Central memory CD8-positive, alpha-beta T cell (primary cell): ENCODE results near the gene ICAM2.

Source experiments
- ATAC-seq: fragments of 150-1000 bp; cut with Tn5 transposase; replicated peaks from 2 replicates; pipeline ENCODE4 v1.10.0; 2022; ENCODE audit warnings: mild to moderate bottlenecking, moderate FRiP score, moderate number of reproducible peaks; ENCODE audit not compliant: poor library complexity, severe bottlenecking; ENCODE audit errors: extremely low read depth
- DNase-seq, 2 donors: peaks; one replicate each; pipeline ENCODE4 v3.0.0; 2021; ENCODE audit warnings: low spot score in 2 of 2
- H3K27ac Mint-ChIP-seq: one replicate; pipeline ENCODE4 v1.8.0; 2022; ENCODE audit warnings: low read depth, mild to moderate bottlenecking, moderate library complexity, mixed read lengths
- H3K27me3 Mint-ChIP-seq: one replicate; pipeline ENCODE4 v1.8.0; 2022; ENCODE audit warnings: mixed read lengths
- H3K36me3 Mint-ChIP-seq: one replicate; pipeline ENCODE4 v1.8.0; 2022; ENCODE audit warnings: mild to moderate bottlenecking, moderate library complexity, mixed read lengths; ENCODE audit not compliant: insufficient read depth
- H3K4me1 Mint-ChIP-seq: one replicate; pipeline ENCODE4 v1.8.0; 2022; ENCODE audit warnings: mixed read lengths
- H3K4me3 Mint-ChIP-seq: one replicate; pipeline ENCODE4 v1.8.0; 2022; ENCODE audit warnings: mild to moderate bottlenecking, moderate library complexity, mixed read lengths
- H3K9me3 Mint-ChIP-seq: one replicate; pipeline ENCODE4 v1.8.0; 2022; ENCODE audit warnings: mixed read lengths

The ICAM2 gene

GRCh38 chr17:64020056-64020766 lies at the start of gene ICAM2:
TSS of gene ICAM2 (minus strand) at chr17:64020633. CDS start at chr17:64006691, 13,942 bp downstream.
- Mint-ChIP-seq H3K9me3 (no peaks in the 10 kb centered on the region), H3K4me1 (peaks cover 75% of the 10 kb centered on the region), H3K4me3 (peak within 1 kb of the TSS; percentile 87), H3K27me3 (no peaks in the 10 kb centered on the region), H3K36me3 (peaks cover 30% of the 10 kb centered on the region), H3K27ac (peak within 1 kb of the TSS; percentile 100)
- DNase-seq, result peak; percentile 76 to 93
- peak; percentile 73 for ATAC-seq

- Mint-ChIP-seq H3K9me3 (peaks cover 4% of the 10 kb centered on the region), H3K36me3 (peaks cover 50% of the 10 kb centered on the region), H3K27me3 (no peaks in the 10 kb centered on the region), H3K4me1 (peaks cover 14% of the 10 kb centered on the region), H3K27ac (no peak overlapping the region), H3K4me3 (no peak overlapping the region)
- DNase-seq, result no peak
- ATAC-seq, result no peak
These were observed 49.8 kb upstream of the ICAM2 start for GRCh38 chr17:64070213-64070612.

GRCh38 chr17:64069143-64069542 lies 48.7 kb upstream of the ICAM2 start:
- Mint-ChIP-seq H3K4me3 (no peak overlapping the region), H3K9me3 (peaks cover 4% of the 10 kb centered on the region), H3K27me3 (no peaks in the 10 kb centered on the region), H3K4me1 (peaks cover 20% of the 10 kb centered on the region), H3K27ac (no peak overlapping the region), H3K36me3 (peaks cover 55% of the 10 kb centered on the region)
- DNase-seq (no peak), ATAC-seq (no peak)

- Mint-ChIP-seq H3K27me3 (no peaks in the 10 kb centered on the region), H3K27ac (no peak overlapping the region), H3K9me3 (peaks cover 4% of the 10 kb centered on the region), H3K4me1 (peaks cover 35% of the 10 kb centered on the region), H3K36me3 (peaks cover 58% of the 10 kb centered on the region), H3K4me3 (no peak overlapping the region)
- DNase-seq (no peak), ATAC-seq (no peak)
These were observed 47.2 kb upstream of the ICAM2 start for GRCh38 chr17:64067657-64068056.

GRCh38 chr17:64066716-64067115 lies 46.3 kb upstream of the ICAM2 start:
- H3K27me3 Mint-ChIP-seq, result no peaks in the 10 kb centered on the region
- H3K9me3 Mint-ChIP-seq, result peaks cover 4% of the 10 kb centered on the region
- DNase-seq (peak in 1 of 2 donors; percentile 33), ATAC-seq (peak; percentile 43)
- peaks cover 55% of the 10 kb centered on the region for H3K36me3 Mint-ChIP-seq
- peak overlapping the region; percentile 27 for H3K4me3 Mint-ChIP-seq
- peak overlapping the region; percentile 87 for H3K27ac Mint-ChIP-seq
- H3K4me1 Mint-ChIP-seq, result peaks cover 45% of the 10 kb centered on the region

GRCh38 chr17:64065161-64065560 lies 44.7 kb upstream of the ICAM2 start:
- Mint-ChIP-seq H3K9me3 (peaks cover 4% of the 10 kb centered on the region), H3K4me3 (no peak overlapping the region), H3K27ac (no peak overlapping the region), H3K4me1 (peaks cover 60% of the 10 kb centered on the region), H3K27me3 (no peaks in the 10 kb centered on the region), H3K36me3 (peaks cover 45% of the 10 kb centered on the region)
- no peak for DNase-seq
- ATAC-seq, result no peak

- H3K4me3 Mint-ChIP-seq, result no peak overlapping the region
- H3K9me3 Mint-ChIP-seq, result peaks cover 4% of the 10 kb centered on the region
- H3K4me1 Mint-ChIP-seq, result peaks cover 69% of the 10 kb centered on the region
- ATAC-seq, result no peak
- peaks cover 43% of the 10 kb centered on the region for H3K36me3 Mint-ChIP-seq
- H3K27me3 Mint-ChIP-seq, result no peaks in the 10 kb centered on the region
- H3K27ac Mint-ChIP-seq, result peak overlapping the region; percentile 95
- DNase-seq, result no peak
These were observed 43.9 kb upstream of the ICAM2 start for GRCh38 chr17:64064331-64064730.

GRCh38 chr17:64063766-64064224 lies 43.4 kb upstream of the ICAM2 start:
- no peaks in the 10 kb centered on the region for H3K27me3 Mint-ChIP-seq
- H3K4me1 Mint-ChIP-seq, result peaks cover 73% of the 10 kb centered on the region
- H3K36me3 Mint-ChIP-seq, result peaks cover 45% of the 10 kb centered on the region
- H3K9me3 Mint-ChIP-seq, result peaks cover 4% of the 10 kb centered on the region
- H3K27ac Mint-ChIP-seq, result peak overlapping the region; percentile 95
- DNase-seq, result no peak
- ATAC-seq, result no peak
- H3K4me3 Mint-ChIP-seq, result peak overlapping the region; percentile 50

- H3K4me1 Mint-ChIP-seq, result peaks cover 76% of the 10 kb centered on the region
- peaks cover 42% of the 10 kb centered on the region for H3K36me3 Mint-ChIP-seq
- peak overlapping the region; percentile 50 for H3K4me3 Mint-ChIP-seq
- no peaks in the 10 kb centered on the region for H3K27me3 Mint-ChIP-seq
- peak overlapping the region; percentile 95 for H3K27ac Mint-ChIP-seq
- H3K9me3 Mint-ChIP-seq, result no peaks in the 10 kb centered on the region
- no peak for DNase-seq
- no peak for ATAC-seq
These were observed 42.7 kb upstream of the ICAM2 start for GRCh38 chr17:64063088-64063487.

GRCh38 chr17:64061178-64061898 lies 40.9 kb upstream of the ICAM2 start:
- no peaks in the 10 kb centered on the region for H3K9me3 Mint-ChIP-seq
- no peaks in the 10 kb centered on the region for H3K27me3 Mint-ChIP-seq
- peaks cover 75% of the 10 kb centered on the region for H3K4me1 Mint-ChIP-seq
- peak overlapping the region; percentile 95 for H3K27ac Mint-ChIP-seq
- DNase-seq (no peak), ATAC-seq (no peak)
- H3K36me3 Mint-ChIP-seq, result peaks cover 35% of the 10 kb centered on the region
- peak overlapping the region; percentile 3 for H3K4me3 Mint-ChIP-seq

- peaks cover 38% of the 10 kb centered on the region for H3K36me3 Mint-ChIP-seq
- DNase-seq, result no peak
- H3K27ac Mint-ChIP-seq, result peak overlapping the region; percentile 78
- peak overlapping the region; percentile 18 for H3K4me3 Mint-ChIP-seq
- no peaks in the 10 kb centered on the region for H3K27me3 Mint-ChIP-seq
- peaks cover 75% of the 10 kb centered on the region for H3K4me1 Mint-ChIP-seq
- H3K9me3 Mint-ChIP-seq, result no peaks in the 10 kb centered on the region
- no peak for ATAC-seq
These were observed 39.9 kb upstream of the ICAM2 start for GRCh38 chr17:64060331-64060730.

- H3K27me3 Mint-ChIP-seq, result no peaks in the 10 kb centered on the region
- no peaks in the 10 kb centered on the region for H3K9me3 Mint-ChIP-seq
- peak overlapping the region; percentile 78 for H3K27ac Mint-ChIP-seq
- H3K4me1 Mint-ChIP-seq, result peaks cover 74% of the 10 kb centered on the region
- no peak for DNase-seq
- peak overlapping the region; percentile 18 for H3K4me3 Mint-ChIP-seq
- peaks cover 37% of the 10 kb centered on the region for H3K36me3 Mint-ChIP-seq
- no peak for ATAC-seq
These were observed 39.3 kb upstream of the ICAM2 start for GRCh38 chr17:64059756-64060155.

GRCh38 chr17:64058621-64059020 lies 38.2 kb upstream of the ICAM2 start:
- ATAC-seq, result no peak
- no peaks in the 10 kb centered on the region for H3K9me3 Mint-ChIP-seq
- H3K4me1 Mint-ChIP-seq, result peaks cover 63% of the 10 kb centered on the region
- no peaks in the 10 kb centered on the region for H3K27me3 Mint-ChIP-seq
- no peak overlapping the region for H3K4me3 Mint-ChIP-seq
- peaks cover 33% of the 10 kb centered on the region for H3K36me3 Mint-ChIP-seq
- DNase-seq, result no peak
- peak overlapping the region; percentile 44 for H3K27ac Mint-ChIP-seq
